HepG2 (cell line): ENCODE data around the gene IGFALS. TPM values are rescaled to one million over a fixed set of nuclear protein-coding genes. Genes with fewer than 3 reads are reported as not detected.
A peak's percentile ranks its signal among the peaks of the same experiment; 100 is the strongest.

Experiments used
- ARID4A ChIP-seq: sonication (generic); formaldehyde crosslinking; IDR thresholded peaks from 2 replicates; pipeline ENCODE4 v1.5.0; 2020; ENCODE audit warnings: mild to moderate bottlenecking, missing genetic modification reagents, borderline replicate concordance
- GABPB1 ChIP-seq: IDR thresholded peaks from 2 replicates; pipeline ENCODE4 v1.6.1; 2016; ENCODE audit warnings: mild to moderate bottlenecking, missing genetic modification reagents, moderate library complexity, missing compliant biosample characterization
- HNF1A ChIP-seq, 2 experiments: sonication (generic) in 1 of 2; formaldehyde crosslinking in 1 of 2; IDR thresholded peaks; 2 replicates each; pipeline versions ENCODE4 v1.4.0 to v1.6.1; 2016 to 2020; ENCODE audit warnings: borderline replicate concordance in 1 of 2, low read depth in 1 of 2, mild to moderate bottlenecking in 1 of 2, missing genetic modification reagents in 1 of 2
- MYC ChIP-seq: sonication (generic); formaldehyde crosslinking; IDR thresholded peaks from 2 replicates; pipeline ENCODE4 v1.9.0; 2021; ENCODE audit warnings: missing genetic modification reagents, borderline replicate concordance
- PAF1 ChIP-seq: IDR thresholded peaks from 2 replicates; pipeline ENCODE4 v1.6.1; 2016; ENCODE audit warnings: missing genetic modification reagents, missing compliant biosample characterization
- POGK ChIP-seq: sonication (generic); formaldehyde crosslinking; conservative IDR thresholded peaks from 2 replicates; pipeline ENCODE4 v1.8.0; 2022; ENCODE audit warnings: mild to moderate bottlenecking, moderate library complexity, missing genetic modification reagents
- SRSF4 ChIP-seq: fragments of 200-400 bp; formaldehyde crosslinking; IDR thresholded peaks from one replicate; pipeline ENCODE4 v1.6.1; 2018; ENCODE audit warnings: mild to moderate bottlenecking, low read depth, low read length, moderate library complexity; ENCODE audit not compliant: poor library complexity, severe bottlenecking
- ZBTB1 ChIP-seq: sonication (generic); formaldehyde crosslinking; IDR thresholded peaks from 2 replicates; pipeline ENCODE4 v1.4.0; 2020; ENCODE audit warnings: missing genetic modification reagents, borderline replicate concordance
- ZBTB38 ChIP-seq: sonication (generic); formaldehyde crosslinking; IDR thresholded peaks from 2 replicates; pipeline ENCODE4 v1.5.1; 2020; ENCODE audit warnings: mild to moderate bottlenecking, missing genetic modification reagents
- ZNF335 ChIP-seq: sonication (generic); formaldehyde crosslinking; IDR thresholded peaks from 2 replicates; pipeline ENCODE4 v1.4.0; 2020; ENCODE audit warnings: missing genetic modification reagents
- ZNF772 ChIP-seq: sonication (generic); formaldehyde crosslinking; IDR thresholded peaks from 2 replicates; pipeline ENCODE4 v1.5.0; 2020; ENCODE audit warnings: mild to moderate bottlenecking, missing genetic modification reagents
- ZNF800 ChIP-seq: sonication (generic); formaldehyde crosslinking; IDR thresholded peaks from 2 replicates; pipeline ENCODE4 v1.4.0; 2020; ENCODE audit warnings: missing genetic modification reagents
- polyA plus RNA-seq, 8 experiments: library from polyadenylated mRNA; depleted of rRNA in 3 of 8; stranded (reverse) in 7 of 8; unstranded in 1 of 8; fragments of >200 nt; fragmentation: Illumina TruSeq in 4 of 8; extraction: Trizol in 4 of 8; gene quantifications; 2 replicates each; pipeline versions ENCODE4 v1.2.1 to v1.2.3, GENCODE V29; 2011 to 2016; ENCODE audit warnings: low read depth in 4 of 8, missing spikeins in 1 of 8, mixed read lengths in 1 of 8; ENCODE audit not compliant: insufficient read depth in 1 of 8
- total RNA-seq, 5 experiments: library from RNA; depleted of rRNA; stranded (reverse); fragments of >200 nt; fragmentation: Illumina TruSeq; extraction: Trizol; gene quantifications; 2 replicates each; pipeline ENCODE4 v1.2.3, GENCODE V29; 2016; ENCODE audit warnings: low read depth in 1 of 5

The IGFALS gene
- total and polyA plus RNA-seq, 2 of the 13 experiments (the other 11 are each of a cell fraction or from before 2014, with no cell fraction given), result 0.34 to 2.4 TPM

- TF ChIP-seq PAF1 (CRISPR knock-in tag) (no peak), ARID4A (CRISPR knock-in tag) (peak; percentile 60; the same call in 1 of the 2 replicates), POGK (CRISPR knock-in tag) (0 out of 2 replicates have a peak, but pooled peaks have one; percentile 22), HNF1A (IDR thresholded peaks at IDR 0.05; ENCODE audit: low read depth) (no peak), HNF1A (CRISPR knock-in tag; IDR thresholded peaks at IDR 0.05; ENCODE audit: borderline replicate concordance) (no peak), ZNF772 (CRISPR knock-in tag) (0 out of 2 replicates have a peak, but pooled peaks have one; percentile 50), ZBTB38 (CRISPR knock-in tag) (peak; percentile 31; the same call in 1 of the 2 replicates), SRSF4 (no peak), ZBTB1 (no peak), ZNF335 (0 out of 2 replicates have a peak, but pooled peaks have one; percentile 38), GABPB1 (0 out of 2 replicates have a peak, but pooled peaks have one; percentile 27), ZNF800 (CRISPR knock-in tag) (no peak), MYC (CRISPR knock-in tag) (peak; percentile 27; the same call in 1 of the 2 replicates)
Observed at GRCh38 chr16:1823821-1824220, 30.3 kb upstream of the IGFALS start (continued).
